Fibroblast of gingiva (primary cell): ENCODE data around the gene LMO2.
"Not testable (repeated sequence)": the region's sequence is repeated elsewhere in the genome, so short reads cannot be mapped to it uniquely, and the experiment has no call there.

Experiments
- DNase-seq: peaks from one replicate; pipeline ENCODE4 v3.0.0-alpha.2; 2011; ENCODE audit warnings: low read depth

The LMO2 gene

DNA sequence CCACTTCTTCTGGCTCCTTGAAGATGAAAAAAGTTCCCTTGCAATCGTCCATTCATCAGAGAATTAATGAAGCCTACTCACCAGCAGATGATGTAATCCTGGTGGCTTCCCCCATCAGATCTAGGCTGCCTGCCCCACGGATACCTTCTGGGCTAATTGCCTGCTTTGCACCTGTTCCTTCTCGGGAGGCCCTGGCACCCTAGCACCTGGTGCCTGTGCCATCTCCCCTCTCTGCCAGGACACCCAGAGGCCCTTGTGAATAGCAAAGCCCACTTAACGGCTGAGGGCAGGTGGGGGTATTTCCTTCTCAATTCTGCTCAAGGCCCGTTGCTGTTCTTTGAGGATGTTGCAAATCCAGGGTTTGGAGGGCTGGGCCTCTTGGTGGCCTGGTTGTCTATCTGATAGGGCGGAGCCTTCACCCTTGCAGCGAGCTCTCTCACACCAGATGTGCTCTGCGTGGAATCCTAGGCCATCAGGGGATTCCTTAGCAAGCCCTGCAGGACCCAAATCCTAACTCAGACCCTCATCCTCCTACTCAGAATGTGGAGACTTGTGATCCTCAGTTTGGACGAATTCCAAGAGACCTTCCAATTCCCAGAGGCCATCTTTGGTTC, at the start of gene LMO2:
Gene LMO2 (minus strand): TSS at position 363 of the 614 bp plus-strand sequence. CDS start 22,360 bp downstream, outside the sequence.
- no peak for DNase-seq

DNA sequence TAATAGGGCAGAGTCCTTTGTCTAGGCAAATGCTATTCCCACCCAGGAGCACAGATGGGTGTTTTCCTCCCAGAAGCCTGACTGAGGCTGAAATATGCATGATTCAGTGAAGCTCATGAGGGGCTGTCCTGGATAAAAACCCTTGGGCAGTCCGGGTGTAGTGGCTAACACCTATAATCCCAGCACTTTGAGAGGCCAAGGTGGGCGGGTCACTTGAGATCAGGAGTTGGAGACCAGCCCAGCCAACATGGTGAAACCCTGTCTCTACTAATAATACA, 48.6 kb upstream of the LMO2 start:
- DNase-seq, result no peak

DNA sequence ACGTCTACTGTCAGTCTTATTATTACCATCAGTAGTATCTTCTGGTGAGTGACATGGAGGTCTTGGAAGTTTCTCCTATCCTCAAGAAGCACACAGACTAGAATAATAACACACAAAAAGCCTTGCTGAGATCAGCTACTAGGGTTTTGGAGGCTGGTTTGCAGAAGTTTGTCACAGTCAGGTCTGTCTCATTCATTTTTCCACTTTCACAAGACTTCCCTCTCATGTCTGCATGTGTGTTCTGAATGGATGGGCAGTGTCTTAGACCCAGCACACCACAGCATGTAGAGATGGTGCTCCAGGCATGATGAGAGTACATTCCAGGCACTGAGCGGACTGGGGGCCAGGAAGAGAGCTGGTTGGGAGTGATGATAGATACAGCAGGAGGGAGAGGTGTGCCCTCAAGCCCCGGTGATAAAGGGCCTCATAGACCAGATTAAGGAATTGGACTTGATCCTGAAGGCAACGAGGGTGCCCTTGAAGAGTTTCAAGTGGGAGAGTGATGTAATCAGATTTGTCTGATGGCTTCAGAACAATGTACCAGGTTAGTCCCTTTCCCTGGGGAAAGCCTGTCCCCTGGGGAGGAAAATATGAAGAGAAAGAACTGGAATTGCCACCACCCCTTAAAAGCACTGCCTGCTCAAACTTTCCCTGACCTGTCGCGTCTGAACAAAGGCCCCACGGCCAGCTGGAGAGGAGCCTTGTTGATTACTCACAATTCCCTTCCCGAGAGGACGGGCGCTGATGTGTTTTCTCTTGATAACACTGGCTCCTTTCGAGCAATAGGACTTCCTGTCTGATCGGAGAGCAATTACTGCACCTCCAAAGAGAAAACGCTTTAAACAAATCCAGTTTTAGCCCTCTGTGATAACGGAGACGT, 45.1 kb upstream of the LMO2 start:
- DNase-seq, result no peak

DNA sequence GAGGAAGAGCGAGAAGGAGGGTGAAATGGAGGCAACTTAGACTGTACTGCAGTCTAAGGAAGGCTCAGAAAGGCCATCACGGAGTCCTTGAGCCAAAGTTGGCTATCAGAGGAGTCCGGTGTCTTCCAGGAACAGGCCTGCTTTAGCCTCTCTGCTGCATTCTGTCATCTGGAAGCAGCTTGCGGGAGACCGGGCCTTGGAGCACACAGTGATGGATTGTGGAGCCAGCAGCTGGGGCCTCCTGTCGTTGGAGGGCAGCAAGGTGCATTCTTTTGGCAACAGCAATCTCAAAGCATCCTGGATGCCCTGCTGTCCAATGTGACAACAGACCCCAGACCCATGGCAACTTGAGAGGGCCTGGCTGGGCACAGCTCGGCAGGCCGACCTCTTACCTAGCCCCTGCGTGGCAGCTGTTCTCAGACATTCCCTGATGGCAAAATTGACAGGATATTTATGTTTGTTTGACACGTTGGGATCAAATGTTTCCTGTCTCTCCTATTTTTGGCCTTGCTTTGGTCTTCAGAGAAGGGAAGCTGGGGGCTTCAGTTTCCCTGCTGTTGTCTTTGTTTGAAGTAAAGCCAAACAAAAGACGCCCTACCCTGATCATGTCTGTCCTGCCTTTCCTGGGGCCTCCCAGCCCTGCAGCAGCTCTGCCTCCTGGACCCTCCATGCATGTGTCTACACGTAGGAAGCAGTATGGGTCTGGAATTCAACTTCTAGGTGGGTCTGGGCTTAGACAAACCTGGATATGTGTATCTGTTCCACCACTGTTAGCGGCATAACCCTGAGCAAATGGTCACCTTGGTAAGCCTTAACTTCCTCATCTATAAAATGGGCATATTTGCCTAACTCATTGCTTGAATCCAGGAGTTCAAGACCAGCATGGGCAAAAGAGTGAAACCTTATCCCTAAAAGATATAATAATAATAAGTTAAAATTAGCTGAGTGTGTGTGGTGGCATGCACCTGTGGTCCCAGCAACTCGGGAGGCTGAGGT, 43.9 kb upstream of the LMO2 start:
- DNase-seq, result no peak

DNA sequence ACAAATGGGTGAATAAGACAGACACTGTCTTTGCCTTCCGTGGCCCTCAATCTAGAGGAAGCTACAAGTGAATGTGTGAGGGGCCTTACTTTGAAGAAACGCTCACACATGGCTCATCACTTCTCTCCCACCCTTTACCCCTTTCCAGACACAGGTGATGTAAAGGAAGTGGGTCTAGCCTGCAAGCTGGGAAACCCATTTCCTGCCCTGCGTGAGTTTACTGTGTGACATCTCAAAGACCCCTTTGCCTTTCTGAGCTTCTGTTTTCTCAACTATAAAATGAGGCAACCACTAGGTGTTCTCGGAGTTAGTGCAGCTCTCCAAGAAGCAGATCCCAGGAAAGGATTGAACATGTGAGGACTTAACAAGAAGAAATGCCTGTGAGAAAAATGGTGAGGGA, 43.1 kb upstream of the LMO2 start:
- DNase-seq, result no peak

DNA sequence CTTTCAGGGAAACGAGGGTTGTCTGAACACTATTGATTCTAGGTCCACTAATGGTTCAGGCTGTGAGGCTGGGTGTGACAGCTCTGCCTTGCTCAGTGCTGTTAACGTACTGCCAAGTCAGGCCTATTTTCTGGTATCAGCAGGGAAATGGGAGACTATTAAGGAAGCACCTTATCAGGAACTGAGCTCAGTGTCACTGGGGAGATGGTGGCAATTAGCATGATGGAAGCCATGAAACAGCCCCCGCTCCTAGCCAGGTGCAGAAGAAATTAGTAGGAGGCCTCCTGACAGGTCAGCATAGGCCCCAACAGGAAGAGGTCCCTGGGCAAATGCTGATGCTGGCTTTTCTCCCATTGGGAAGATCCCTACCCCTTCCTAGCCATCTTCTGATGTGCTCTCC, 42.6 kb upstream of the LMO2 start:
- DNase-seq, result no peak

DNA sequence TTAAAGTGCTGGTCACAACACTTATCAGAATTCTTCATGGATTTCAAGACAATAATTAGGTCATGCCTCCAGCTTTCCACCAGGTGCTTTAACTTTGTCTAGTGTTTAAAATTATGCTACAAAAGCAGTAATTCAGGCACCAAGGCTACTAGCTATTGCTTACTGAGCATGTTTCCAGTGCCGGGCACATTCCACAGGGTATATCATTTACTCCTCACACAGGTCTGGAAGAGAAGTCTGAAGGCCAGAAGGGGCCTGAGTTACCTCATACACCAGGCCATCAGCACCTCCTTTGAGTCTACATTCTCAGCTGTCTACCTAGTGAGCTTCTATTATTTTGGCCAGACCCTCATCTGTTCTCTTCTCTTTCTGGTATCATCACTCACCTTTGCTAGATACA, 41.7 kb upstream of the LMO2 start:
- no peak for DNase-seq

DNA sequence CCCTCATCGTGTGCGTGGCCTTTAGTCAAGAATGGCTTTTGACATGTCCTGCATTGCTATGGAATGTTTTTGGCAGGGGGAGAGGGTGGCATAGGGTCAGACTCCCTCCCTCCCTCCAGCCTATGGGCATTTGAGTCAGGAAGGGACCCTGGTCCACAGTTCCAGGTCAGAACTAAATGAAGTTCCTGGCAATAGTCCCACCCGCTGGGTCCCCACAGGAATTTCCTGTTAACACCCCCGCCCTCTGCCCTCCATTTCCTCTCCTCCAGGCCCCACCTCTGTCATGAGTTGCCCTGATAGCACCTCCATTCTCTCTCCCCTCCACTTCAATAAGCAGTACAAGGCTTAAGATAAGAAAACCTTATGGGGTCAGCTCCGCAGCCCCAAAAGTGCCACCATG, 40.8 kb upstream of the LMO2 start:
- DNase-seq, result no peak

DNA sequence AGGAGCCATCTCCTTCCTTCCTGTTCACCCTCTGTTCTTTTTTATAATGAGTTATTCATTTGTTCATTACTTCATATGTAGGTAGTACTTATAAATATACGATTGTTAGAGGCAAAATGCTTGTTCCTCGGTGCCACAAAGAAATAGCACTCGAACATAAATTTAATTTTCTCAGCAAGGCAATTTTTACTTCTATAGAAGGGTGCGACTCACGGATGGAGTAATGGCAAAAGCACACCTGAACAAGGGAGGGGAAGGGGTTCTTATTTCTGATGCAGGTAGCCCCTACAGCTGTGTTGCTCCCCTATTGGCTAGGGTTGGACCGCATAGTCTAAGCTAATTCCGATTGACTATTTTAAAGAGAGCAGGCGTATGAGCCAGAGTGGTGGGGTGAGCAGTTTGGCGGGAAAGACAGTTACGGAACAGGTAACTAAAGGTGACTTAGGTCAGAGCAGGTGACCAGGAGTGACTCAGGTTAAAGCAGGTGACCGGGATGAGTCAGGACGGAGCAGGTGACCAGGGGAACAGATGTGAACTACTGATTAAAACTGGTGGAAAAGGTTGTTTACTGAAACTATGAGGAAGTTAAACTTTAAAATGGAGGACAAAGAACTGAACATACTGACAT, 40.0 kb upstream of the LMO2 start:
- DNase-seq, result not testable (repeated sequence)

DNA sequence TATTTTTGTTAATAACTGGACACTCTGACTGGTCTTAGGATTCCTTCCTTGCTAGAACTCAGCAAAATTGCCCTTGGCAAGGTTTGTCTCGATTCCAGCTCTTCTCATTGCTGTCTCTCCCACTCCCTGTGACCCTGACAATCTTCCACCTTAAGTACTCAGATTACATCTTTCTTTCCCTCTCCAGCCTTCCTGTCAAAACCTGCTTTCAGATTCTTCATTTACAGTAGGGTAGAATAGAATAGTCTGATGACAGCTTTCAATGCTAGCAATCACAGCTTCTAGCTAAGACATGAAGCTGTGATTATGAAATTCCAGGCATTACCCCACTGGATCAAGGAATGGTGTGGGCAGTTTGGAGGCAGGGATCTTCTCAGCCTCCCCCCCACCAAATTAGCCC, 39.2 kb upstream of the LMO2 start:
- no peak for DNase-seq

DNA sequence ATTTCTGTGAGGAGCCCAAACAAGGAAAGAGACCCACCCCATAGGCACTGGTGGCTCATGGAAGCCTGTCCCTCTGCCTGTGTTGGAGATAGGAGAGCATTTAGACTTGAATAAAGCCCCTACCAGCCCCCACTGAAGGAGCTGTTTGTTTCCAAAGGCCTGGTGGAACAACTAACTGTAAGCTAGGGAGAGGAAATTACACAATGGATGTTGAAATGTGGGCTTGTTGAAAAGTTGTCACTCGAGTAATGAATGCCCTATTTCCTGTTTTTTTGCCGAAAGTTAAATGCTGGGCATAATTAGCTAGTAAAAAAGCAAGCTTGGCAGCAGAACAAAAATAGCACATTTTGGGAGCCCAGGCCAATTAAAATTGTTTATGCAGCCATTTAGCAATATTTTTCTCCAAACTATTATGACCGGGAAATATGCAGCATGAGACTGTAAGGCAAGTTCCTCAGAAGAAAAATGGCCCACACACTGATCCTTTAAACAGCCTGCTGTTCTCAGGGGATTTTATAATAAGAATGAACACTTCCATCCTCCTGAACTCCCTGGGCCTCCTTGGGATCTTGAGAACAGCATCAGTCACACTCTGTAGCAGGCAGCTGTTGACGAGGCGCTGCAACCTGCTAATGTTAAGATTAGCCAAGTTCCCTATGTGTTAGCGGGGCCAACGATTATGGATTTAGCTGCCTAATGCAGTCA, 38.6 kb upstream of the LMO2 start:
- DNase-seq, result peak; percentile 46

DNA sequence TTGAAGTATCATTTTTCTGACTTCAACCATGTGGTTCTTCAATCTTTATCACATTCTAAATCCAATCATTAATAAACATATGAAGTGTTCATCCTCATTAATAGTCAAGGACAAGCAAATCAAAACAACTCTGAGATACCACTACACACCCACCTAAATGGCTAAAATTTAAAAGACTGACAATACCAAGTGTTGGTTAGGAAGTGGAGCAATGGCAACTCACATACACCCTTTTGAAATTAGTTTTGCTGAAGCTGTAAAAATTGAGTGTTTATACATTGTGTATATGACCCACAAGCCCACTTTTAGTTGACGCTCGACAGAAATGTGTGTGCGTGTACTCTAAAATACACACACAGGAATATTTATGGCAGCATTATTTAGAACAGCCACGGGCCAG, 36.7 kb upstream of the LMO2 start:
- DNase-seq, result no peak

DNA sequence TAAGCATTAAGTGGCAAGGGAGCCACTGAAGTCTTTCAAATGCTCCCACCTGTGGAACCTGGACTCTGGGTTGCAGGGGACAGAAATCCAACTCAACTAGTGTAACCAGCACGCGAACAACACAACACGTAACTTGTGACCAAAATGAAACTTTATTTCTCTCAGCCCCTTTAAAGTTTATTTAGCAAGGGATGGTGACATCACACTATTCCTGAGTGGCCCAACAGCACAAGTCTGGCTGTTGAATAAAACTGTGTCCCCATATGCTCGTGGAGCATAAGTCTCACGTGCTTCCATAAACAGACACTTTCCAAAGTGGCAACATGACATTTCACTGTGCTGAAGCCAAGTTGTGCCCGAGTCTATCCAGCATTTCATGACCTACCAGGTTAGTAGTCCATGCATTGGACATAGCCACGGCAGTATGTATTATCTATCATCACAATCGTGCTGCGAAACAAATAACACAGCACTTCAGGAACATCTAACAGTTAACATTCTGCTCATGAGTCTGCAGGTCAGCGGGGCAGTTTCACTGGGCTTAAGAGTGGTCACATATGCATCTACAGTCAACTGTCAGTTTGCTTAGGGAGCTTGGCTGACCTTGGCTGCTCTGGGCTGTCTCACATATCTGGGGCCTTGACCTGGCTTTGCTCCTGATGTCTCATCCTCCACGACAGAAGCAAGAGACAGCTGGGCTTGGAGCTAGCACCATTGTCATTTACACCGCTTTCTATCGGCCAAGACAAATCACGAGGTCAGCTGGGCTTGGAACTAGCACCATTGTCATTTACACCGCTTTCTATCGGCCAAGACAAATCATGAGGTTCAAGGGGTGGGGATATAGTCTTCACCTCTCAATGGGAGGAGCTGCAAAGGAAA, 35.0 kb upstream of the LMO2 start:
- DNase-seq, result no peak

DNA sequence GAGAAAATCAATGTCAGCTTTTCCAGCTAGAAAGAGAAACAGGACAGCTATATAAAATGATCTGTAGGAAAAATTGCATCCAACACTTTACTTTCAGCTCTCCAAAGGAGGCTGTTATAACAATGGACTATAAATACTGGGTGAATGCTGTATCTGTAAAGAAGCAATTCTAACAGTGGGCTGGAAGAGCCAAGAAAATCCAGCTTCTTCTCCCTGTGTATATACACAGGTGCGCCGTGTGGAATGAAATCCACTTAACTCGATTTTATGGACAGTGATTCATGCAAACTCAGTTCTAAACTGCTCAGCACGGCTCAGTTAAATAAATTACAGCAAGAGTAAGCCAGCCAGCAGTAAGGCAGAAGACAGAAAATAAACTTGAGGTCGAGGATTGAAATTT, 32.5 kb upstream of the LMO2 start:
- no peak for DNase-seq

DNA sequence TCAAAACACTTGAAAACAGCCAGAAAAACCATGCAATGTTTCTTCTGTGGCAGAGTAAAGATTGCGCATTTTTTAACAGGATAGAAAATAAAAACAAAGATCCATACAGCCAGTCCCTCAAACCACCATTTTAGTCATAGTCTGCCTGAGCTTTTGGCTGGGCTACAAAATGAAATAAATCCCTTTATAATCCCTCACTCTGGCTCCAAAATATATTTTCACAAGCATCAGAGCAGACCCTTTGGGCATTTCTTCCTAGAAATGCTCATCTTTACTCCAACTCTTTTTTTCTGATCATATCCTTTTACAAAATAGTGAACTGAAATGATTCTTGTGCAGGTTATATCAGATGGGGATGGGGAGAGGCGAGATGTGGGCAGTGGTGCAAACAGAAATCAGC, 31.8 kb upstream of the LMO2 start:
- no peak for DNase-seq

DNA sequence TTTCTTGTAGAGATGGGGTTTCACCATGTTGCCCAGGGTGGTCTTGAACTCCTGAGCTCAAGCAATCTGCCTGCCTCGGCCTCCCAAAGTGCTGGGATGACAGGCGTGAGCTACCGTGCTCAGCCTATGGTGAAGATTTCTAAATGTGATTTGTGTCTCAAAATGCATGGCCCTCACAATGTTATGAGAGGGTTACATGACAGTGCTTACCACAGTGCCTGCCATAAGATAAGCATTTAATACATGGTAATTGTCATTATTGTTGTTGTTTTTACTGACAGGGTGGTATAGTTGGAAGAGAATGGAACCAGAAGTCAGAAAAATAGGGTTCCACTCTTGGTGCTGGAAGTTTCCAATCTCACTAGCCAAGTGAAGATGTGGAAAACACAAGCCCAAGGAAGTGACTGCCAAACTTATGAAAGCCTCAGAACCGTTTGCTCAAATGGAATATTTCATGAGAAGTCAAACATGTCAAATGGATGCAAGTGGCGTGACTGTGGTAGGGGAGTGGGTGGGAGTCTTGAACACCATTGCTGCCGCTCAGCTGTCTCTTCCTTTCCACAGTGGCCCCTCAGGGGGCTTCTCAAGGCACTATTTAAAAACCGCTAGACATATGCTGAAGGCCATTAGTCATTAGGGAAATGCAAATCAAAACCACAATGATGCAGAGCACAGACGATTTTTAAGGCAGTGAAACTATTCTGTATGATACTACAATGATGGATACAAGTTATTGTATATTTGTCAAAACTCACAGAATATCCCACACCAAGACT, 29.1 kb upstream of the LMO2 start:
- no peak for DNase-seq

DNA sequence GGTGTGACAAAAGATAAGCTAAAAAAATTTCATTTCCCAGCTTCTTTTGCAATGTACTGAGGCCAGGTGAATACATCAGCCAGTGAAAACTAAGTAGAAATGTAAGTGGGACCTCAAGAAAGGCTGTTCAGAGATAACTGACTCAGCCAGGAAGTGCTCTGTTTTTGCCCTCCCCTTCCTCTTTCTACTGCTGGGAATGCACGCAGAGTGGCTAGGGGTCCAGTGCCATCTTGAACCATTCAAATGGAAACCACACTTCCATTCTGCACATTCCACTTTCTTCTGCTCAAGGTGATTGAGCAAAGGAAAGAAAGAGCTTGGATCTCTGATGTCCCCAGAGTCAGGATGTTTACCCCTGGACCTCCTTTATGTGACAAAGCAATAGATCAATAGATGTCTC, 27.8 kb upstream of the LMO2 start:
- no peak for DNase-seq

DNA sequence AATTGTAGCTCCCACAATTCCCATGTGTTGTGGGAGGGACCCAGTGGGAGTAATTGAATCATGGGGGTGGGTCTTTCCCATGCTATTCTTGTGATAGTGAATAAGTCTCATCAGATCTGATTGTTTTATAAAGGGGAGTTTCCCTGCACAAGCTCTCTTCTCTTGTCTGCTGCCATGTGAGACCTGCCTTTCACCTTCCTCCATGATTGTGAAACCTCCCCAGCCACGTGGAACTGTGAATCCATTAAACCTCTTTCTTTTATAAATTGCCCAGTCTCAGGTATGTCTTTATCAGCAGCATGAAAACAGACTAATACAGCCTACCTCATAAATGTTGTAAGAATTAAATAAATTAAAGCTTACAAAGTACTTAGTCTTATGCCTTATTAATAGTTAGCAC, 25.5 kb upstream of the LMO2 start:
- DNase-seq, result not testable (repeated sequence)

DNA sequence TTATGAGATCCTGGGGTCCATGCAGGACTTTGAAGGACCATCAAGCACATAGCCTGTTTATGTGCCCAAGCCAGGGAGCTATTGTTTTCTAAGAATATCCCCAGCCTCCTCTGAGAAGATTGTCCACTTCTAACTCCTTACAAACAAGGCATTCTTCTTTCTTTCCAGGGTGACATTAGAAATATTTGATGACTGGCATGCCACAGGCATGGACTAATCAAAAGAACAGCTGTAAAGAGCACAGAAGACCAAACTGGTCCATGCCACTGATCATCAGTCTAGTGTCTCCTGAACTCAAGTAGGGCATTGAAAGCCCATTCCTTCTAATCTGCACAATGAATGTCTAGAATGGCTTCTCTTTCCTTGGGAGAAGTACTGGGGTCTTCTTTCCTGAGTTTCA, 24.9 kb upstream of the LMO2 start:
- DNase-seq, result no peak

DNA sequence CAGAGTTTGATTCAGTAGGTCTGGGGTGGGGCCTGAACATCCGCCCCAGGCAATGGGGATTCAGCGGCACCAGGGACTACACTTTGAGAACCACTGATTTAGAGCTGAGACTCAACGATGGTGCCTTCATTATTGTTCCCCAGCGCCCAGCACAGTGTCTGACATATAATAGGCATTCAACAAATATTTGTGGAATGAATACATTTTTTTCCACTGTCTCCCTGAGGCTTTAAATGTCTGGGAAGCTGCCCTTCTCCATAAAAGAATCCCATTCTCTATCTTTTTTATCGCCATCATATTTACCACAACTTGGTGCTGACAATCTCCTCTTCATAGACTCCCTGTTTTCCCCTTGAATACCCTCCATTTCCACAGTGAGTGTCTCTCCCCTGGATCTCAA, 23.6 kb upstream of the LMO2 start:
- DNase-seq, result no peak
